C4-2B (cell line): ENCODE data around the gene EMC1.
"Not testable (repeated sequence)": the region's sequence is repeated elsewhere in the genome, so short reads cannot be mapped to it uniquely, and the experiment has no call there.

Experiments
- H3K27ac ChIP-seq: fragments of 450-650 bp; 2 replicates; pipeline ENCODE4 v1.5.1; 2017
- CTCF ChIP-seq: fragments of 450-650 bp; conservative IDR thresholded peaks from 2 replicates; pipeline ENCODE4 v1.5.1; 2017; ENCODE audit warnings: mild to moderate bottlenecking
- ZFX ChIP-seq: fragments of 450-650 bp; IDR thresholded peaks from 2 replicates; pipeline ENCODE4 v1.6.1; 2017

The EMC1 gene

GRCh38 chr1:19189270-19189669 is 62.1 kb downstream of the EMC1 start:
- no peak overlapping the region for H3K27ac ChIP-seq
- TF ChIP-seq CTCF (no peak), ZFX (no peak)

- no peak overlapping the region for H3K27ac ChIP-seq
- TF ChIP-seq CTCF, result no peak
- TF ChIP-seq ZFX, result no peak
These were observed 63.5 kb downstream of the EMC1 start for GRCh38 chr1:19187852-19188251.

GRCh38 chr1:19186001-19186400 is 65.3 kb downstream of the EMC1 start:
- H3K27ac ChIP-seq, result no peak overlapping the region
- TF ChIP-seq CTCF (no peak), ZFX (no peak)

DNA sequence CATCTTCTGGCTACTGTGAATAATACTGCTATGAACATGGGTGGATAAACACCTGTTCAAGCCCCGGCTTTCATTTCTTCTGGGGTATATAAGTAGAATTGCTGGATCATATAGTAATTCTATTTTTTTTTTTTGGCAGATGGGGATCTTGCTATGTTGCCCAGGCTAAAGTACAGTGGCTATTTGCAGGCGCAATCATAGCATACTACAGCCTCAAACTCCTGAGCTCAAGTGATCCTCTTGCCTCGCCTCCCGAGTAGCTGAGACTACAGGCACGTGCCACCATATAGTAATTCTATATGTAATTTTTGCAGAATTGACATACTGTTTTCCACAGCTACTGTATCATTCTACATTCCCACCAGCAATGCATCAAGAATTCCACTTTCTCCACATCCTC is 69.1 kb downstream of the EMC1 start:
- H3K27ac ChIP-seq, result no peak overlapping the region
- TF ChIP-seq CTCF (no peak), ZFX (no peak)

GRCh38 chr1:19180265-19180657 is 71.1 kb downstream of the EMC1 start:
- H3K27ac ChIP-seq, result not testable (repeated sequence)

- no peak overlapping the region for H3K27ac ChIP-seq
These were observed 71.6 kb downstream of the EMC1 start for GRCh38 chr1:19179597-19180264.

GRCh38 chr1:19178734-19179398 is 72.5 kb downstream of the EMC1 start:
- H3K27ac ChIP-seq, result no peak overlapping the region
- TF ChIP-seq ZFX, result no peak
- no peak for TF ChIP-seq CTCF

More at GRCh38 chr1:19179597-19180264, 71.6 kb downstream of the EMC1 start:
- no peak for TF ChIP-seq ZFX
- TF ChIP-seq CTCF, result peak; percentile 35

- H3K27ac ChIP-seq, result no peak overlapping the region
- TF ChIP-seq ZFX, result no peak
- TF ChIP-seq CTCF, result no peak
These were observed 73.5 kb downstream of the EMC1 start for GRCh38 chr1:19177811-19178210.
